GM21825 (cell line): ENCODE data around the gene CMA1.
"Not testable (repeated sequence)": the region's sequence is repeated elsewhere in the genome, so short reads cannot be mapped to it uniquely, and the experiment has no call there.

Source experiments
- ATAC-seq: cut with Tn5 transposase; IDR thresholded peaks from one replicate; pipeline ENCODE4 v1.9.1; 2021; ENCODE audit warnings: mild to moderate bottlenecking, moderate library complexity; ENCODE audit not compliant: unreplicated experiment

Gene CMA1, protein sequence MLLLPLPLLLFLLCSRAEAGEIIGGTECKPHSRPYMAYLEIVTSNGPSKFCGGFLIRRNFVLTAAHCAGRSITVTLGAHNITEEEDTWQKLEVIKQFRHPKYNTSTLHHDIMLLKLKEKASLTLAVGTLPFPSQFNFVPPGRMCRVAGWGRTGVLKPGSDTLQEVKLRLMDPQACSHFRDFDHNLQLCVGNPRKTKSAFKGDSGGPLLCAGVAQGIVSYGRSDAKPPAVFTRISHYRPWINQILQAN

GRCh38 chr14:24508155-24508840, at the start of gene CMA1:
TSS of gene CMA1 (minus strand) at chr14:24508265. CDS start at chr14:24508235, 30 bp downstream.
- ATAC-seq = peak; percentile 57

DNA sequence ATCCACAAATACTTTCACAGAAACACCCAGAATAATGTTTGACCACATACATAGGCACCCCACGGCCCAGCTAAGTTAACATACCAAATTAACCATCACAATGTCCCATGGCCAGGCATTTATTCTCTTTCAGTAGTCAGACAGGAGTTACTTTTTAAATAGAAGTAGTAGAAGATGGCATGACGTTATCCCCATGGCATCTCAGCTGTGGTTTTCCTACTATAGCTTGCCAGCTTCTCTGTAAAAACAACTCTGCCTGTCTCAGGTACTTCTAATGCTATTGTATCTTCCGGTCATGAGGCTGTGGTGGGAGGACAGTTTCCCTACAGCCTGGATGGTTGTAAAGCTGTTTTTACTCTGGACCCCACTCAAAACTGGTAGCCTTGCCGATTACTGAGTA, 48.7 kb upstream of the CMA1 start:
- no peak for ATAC-seq

- not testable (repeated sequence) for ATAC-seq
Measured at GRCh38 chr14:24549064-24549463, 41.0 kb upstream of the CMA1 start.

DNA sequence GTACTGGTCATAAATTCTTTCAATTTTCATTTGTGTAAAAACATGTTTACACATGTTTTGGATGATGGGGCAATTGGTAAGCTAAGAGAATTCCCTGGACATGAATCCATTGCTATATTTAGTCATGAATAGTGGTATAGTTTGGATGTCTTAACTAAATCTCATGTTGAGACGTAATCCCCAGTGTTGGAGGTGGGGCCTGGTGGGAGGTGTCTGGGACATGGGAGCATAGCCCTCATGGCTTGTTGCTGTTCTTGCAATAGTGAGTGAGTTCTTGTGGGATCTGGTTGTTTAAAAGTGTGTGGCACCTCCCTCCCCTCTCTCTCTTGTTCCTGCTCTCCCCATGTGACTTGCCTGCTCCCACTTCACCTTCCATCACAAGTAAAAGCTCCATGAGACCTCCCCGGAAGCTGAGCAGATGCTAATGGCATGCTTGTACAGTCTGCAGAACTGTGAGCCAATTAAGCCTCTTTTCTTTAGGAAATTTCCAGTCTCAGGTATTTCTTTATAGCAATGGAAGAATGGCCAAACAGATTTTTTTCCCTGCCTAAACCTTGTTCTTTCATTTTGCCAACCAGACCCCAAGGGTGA, 34.4 kb upstream of the CMA1 start:
- no peak for ATAC-seq

- ATAC-seq = no peak
Measured at GRCh38 chr14:24535737-24536136, 27.7 kb upstream of the CMA1 start.

- ATAC-seq = no peak
Measured at GRCh38 chr14:24534286-24534685, 26.2 kb upstream of the CMA1 start.

DNA sequence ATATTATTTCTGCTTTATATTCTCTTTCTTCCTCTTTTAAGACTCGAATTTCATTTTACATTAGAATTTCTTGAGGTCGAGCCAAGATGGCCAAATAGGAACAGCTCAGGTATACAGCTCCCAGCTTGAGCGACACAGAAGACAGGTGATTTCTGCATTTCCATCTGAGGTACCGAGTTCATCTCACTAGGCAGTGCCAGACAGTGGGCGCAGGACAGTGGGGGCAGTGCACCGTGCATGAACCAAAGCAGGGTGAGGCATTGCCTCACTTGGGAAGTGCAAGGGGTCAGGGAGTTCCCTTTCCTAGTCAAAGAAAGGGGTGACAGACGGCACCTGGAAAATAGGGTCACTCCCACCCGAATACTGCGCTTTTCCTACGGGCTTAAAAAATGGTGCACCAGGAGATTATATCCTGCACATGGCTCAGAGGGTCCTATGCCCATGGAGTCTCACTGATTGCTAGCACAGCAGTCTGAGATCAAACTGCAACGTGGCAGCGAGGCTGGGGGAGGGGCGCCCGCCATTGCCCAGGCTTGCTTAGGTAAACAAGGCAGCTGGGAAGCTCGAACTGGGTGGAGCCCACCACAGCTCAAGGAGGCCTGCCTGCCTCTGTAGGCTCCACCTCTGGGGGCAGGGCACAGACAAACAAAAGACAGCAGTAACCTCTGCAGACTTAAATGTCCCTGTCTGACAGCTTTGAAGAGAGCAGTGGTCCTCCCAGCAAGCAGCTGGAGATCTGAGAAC, 18.0 kb upstream of the CMA1 start:
- ATAC-seq = not testable (repeated sequence)

- no peak for ATAC-seq
Measured at GRCh38 chr14:24518851-24519250, 10.8 kb upstream of the CMA1 start.

DNA sequence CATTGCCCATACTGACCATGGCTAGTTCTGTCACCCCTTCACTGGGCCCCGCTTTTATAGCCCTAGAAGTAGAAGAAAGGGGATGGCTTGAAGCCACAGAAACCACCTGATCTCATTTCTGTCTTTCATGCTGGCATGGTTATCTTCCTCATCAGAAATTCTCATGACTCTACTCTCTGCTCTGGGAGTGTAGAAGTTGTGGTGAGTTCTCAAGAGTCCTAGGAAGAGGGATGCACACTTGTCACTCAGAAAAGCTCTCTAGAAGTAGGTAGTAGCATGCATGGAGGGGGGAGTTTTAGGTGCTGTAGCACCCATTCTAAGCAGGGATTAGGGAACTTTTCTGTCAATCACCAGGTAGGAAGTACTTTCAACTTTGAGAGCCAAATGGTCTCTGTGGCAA, 6.1 kb upstream of the CMA1 start:
- no peak for ATAC-seq

GRCh38 chr14:24513009-24513408, 4.9 kb upstream of the CMA1 start:
- ATAC-seq = no peak

- no peak for ATAC-seq
Measured at GRCh38 chr14:24506443-24506842, 1.6 kb downstream of the CMA1 start.

DNA sequence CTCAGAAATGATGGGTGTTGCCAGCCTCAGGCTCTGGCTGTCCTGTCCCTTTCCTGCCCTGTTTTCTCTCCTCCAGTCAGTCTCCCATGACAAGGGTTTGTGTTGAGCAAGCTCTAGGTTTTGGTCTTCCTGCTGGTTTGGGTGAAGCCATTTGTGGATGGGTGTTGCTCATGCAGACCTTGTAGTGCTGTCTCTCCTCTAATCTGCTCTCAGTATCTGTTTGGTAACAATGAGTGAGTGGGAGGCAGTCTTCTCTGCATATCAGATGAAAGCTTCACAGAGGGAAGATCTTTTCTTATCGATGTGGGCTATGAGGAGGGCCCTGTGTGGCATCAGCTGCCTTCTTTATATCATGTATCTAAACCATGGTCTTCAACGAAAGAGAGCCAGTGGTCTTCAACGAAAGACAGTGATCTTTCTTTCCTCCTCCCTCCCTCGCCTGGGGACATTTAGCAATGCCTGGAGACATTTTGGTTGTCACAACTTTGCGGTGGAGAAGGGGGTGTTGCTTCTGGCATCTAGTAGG, 3.6 kb downstream of the CMA1 start:
- ATAC-seq = no peak

DNA sequence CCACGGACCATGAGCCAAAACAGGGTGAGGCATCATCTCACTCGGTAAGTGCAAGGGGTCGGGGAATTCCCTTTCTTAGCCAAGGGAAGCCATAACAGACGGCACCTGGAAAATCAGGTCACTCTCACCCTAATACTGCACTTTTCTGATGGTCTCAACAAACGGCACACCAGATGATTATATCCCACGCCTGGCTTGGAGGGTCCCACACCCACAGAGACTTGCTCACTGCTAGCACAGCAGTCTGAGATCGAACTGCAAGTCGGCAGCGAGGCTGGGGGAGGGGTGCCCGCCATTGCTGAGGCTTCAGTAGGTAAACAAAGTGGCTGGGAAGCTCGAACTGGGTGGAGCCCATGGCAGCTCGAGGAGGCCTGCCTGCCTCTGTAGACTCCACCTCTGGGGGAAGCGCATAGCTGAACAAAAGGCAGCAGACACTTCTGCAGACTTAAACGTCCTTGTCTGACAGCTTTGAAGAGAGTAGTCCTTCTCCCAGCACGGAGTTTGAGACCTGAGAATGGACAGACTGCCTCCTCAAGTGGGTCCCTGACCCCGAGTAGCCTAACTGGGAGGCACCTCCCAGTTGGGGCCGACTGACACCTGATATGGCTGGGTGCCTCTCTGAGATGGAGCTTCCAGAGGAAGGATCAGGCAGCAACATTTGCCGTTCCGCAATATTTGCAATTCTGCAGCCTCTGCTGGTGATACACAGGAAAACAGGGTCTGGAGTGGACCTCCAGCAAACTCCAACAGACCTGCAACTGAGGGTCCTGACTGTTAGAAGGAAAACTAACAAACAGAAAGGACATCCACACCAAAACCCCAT, 16.3 kb downstream of the CMA1 start:
- not testable (repeated sequence) for ATAC-seq

GRCh38 chr14:24483604-24484252, 24.3 kb downstream of the CMA1 start:
- ATAC-seq = no peak

- not testable (repeated sequence) for ATAC-seq
Measured at GRCh38 chr14:24482699-24483303, 25.3 kb downstream of the CMA1 start.

GRCh38 chr14:24481622-24482324, 26.3 kb downstream of the CMA1 start:
- ATAC-seq = no peak

DNA sequence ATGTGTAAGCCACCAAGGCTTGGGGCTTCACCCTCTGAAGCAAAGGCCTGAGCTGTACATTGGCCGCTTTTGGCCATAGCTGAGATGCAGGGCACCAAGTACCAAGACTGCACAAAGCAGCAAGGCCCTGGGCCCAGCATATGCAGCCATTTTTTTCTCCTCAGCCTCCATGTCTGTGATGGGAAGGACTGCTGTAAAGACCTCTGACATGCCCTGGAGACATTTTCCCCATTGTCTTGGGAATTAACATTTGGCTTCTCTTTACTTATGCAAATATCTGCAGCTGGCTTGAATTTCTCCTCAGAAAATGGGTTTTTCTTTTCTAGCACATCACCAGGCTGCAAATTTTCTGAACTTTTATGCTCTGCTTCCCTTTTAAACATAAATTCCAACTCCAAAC, 28.1 kb downstream of the CMA1 start:
- not testable (repeated sequence) for ATAC-seq

GRCh38 chr14:24475261-24475660, 32.8 kb downstream of the CMA1 start:
- no peak for ATAC-seq

GRCh38 chr14:24473211-24473610, 34.9 kb downstream of the CMA1 start:
- ATAC-seq = no peak
